DND-41 (cell line): Measurements from ENCODE around the gene JUN.

Source experiments
- ATAC-seq: fragments of 200-7000 bp; cut with Tn5 transposase; 3 replicates; pipeline ENCODE4 v1.9.1; 2021; ENCODE audit warnings: low read depth; ENCODE audit not compliant: insufficient read depth
- DNase-seq: peaks from one replicate; pipeline ENCODE4 v3.0.0-alpha.2; 2020
- H2AFZ ChIP-seq: 2 replicates; pipeline ENCODE4 v1.6.0; 2012; ENCODE audit warnings: low read depth, low read length
- H3K27ac ChIP-seq: 2 replicates; pipeline ENCODE4 v1.5.1; 2012; ENCODE audit warnings: low read length, inconsistent platforms
- H3K27me3 ChIP-seq: fragments of 200-600 bp; sonication (generic); 2 replicates; pipeline ENCODE4 v1.6.0; 2012; ENCODE audit warnings: low read length, mild to moderate bottlenecking, inconsistent platforms; ENCODE audit not compliant: insufficient read depth, poor library complexity
- H3K36me3 ChIP-seq: 2 replicates; pipeline ENCODE4 v1.5.1; 2012; ENCODE audit warnings: low read length, inconsistent platforms; ENCODE audit not compliant: insufficient read depth
- H3K4me1 ChIP-seq: 2 replicates; pipeline ENCODE4 v1.5.1; 2012; ENCODE audit warnings: mild to moderate bottlenecking, low read length; ENCODE audit not compliant: insufficient read depth
- H3K4me2 ChIP-seq: 2 replicates; pipeline ENCODE4 v1.6.0; 2012; ENCODE audit warnings: mild to moderate bottlenecking, moderate library complexity, low read length, inconsistent platforms; ENCODE audit not compliant: insufficient read depth
- H3K4me3 ChIP-seq, 2 experiments: fragments of 200-600 bp in 1 of 2; shearing (Covaris generic) in 1 of 2; 2 replicates each; pipeline ENCODE4 v1.5.1; 2012 to 2016; ENCODE audit warnings: inconsistent platforms in 2 of 2, low read length in 2 of 2, mild to moderate bottlenecking in 2 of 2, low read depth in 1 of 2, moderate library complexity in 1 of 2
- H3K79me2 ChIP-seq: 2 replicates; pipeline ENCODE4 v1.6.0; 2012; ENCODE audit warnings: low read length, inconsistent platforms; ENCODE audit not compliant: insufficient read depth
- H3K9ac ChIP-seq: 2 replicates; pipeline ENCODE4 v1.6.0; 2012; ENCODE audit warnings: low read depth, mild to moderate bottlenecking, inconsistent platforms, low read length, moderate library complexity
- H3K9me3 ChIP-seq: 2 replicates; pipeline ENCODE4 v1.5.1; 2012; ENCODE audit warnings: low read length, moderate library complexity, mild to moderate bottlenecking, inconsistent platforms; ENCODE audit not compliant: insufficient read depth, severe bottlenecking
- H4K20me1 ChIP-seq: 2 replicates; pipeline ENCODE4 v1.6.0; 2012; ENCODE audit warnings: low read length; ENCODE audit not compliant: insufficient read depth
- EZH2 ChIP-seq: IDR thresholded peaks from 3 replicates; pipeline ENCODE4 v1.6.1; 2012; ENCODE audit warnings: borderline replicate concordance, low read depth, mild to moderate bottlenecking, moderate library complexity, low read length, inconsistent platforms; ENCODE audit not compliant: severe bottlenecking
- TF ChIP-seq, protein P1 (sequence below): IDR thresholded peaks from 2 replicates; pipeline ENCODE4 v1.5.1; 2012; ENCODE audit warnings: borderline replicate concordance, low read length, moderate library complexity, mild to moderate bottlenecking; ENCODE audit not compliant: poor library complexity, severe bottlenecking; ENCODE audit errors: extremely low read depth

The JUN gene

GRCh38 chr1:58767143-58767542 is 16.7 kb downstream of the JUN start:
- TF ChIP-seq, protein P1, sequence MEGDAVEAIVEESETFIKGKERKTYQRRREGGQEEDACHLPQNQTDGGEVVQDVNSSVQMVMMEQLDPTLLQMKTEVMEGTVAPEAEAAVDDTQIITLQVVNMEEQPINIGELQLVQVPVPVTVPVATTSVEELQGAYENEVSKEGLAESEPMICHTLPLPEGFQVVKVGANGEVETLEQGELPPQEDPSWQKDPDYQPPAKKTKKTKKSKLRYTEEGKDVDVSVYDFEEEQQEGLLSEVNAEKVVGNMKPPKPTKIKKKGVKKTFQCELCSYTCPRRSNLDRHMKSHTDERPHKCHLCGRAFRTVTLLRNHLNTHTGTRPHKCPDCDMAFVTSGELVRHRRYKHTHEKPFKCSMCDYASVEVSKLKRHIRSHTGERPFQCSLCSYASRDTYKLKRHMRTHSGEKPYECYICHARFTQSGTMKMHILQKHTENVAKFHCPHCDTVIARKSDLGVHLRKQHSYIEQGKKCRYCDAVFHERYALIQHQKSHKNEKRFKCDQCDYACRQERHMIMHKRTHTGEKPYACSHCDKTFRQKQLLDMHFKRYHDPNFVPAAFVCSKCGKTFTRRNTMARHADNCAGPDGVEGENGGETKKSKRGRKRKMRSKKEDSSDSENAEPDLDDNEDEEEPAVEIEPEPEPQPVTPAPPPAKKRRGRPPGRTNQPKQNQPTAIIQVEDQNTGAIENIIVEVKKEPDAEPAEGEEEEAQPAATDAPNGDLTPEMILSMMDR, result no peak
- TF ChIP-seq EZH2, result no peak
- DNase-seq (no peak), ATAC-seq (no peak)
- no peak overlapping the region for H3K27ac ChIP-seq
- no peaks in the 10 kb centered on the region; the same call in 1 of the 2 replicates for H3K4me1 ChIP-seq
- no peak overlapping the region for H2AFZ ChIP-seq
- no peaks in the 10 kb centered on the region for H3K36me3 ChIP-seq
- H4K20me1 ChIP-seq, result no peaks in the 10 kb centered on the region
- H3K9me3 ChIP-seq, result no peaks in the 10 kb centered on the region
- no peak overlapping the region for H3K4me2 ChIP-seq
- H3K79me2 ChIP-seq, result no peaks in the 10 kb centered on the region
- no peak overlapping the region for H3K9ac ChIP-seq
- no peaks in the 10 kb centered on the region for H3K27me3 ChIP-seq
- no peak overlapping the region for H3K4me3 ChIP-seq

DNA sequence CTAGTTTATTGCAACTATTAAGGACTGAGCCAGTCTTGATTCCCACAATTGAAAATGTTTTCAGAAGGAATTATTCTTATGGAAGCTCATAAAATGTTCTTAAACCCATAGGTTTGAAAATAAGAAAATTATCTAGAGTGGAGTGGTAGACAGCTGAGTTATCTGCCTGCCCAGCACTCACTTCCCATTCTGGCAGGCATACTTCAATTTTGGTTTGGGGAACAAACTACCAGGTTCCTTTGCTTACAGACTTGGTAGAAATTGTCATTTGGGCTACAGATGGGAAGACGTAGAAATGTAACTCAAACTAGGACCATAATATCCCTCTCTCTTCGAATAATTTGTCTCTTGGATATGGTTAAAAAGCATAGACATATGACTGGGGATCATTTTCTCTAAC is 18.4 kb downstream of the JUN start:
- H3K4me2 ChIP-seq, result no peak overlapping the region
- H3K27me3 ChIP-seq, result no peaks in the 10 kb centered on the region
- ATAC-seq (no peak), DNase-seq (no peak)
- H4K20me1 ChIP-seq, result no peaks in the 10 kb centered on the region
- no peak overlapping the region for H3K9ac ChIP-seq
- H3K36me3 ChIP-seq, result no peaks in the 10 kb centered on the region
- H3K27ac ChIP-seq, result no peak overlapping the region
- H3K4me3 ChIP-seq, result no peak overlapping the region
- no peaks in the 10 kb centered on the region for H3K4me1 ChIP-seq
- H3K9me3 ChIP-seq, result no peaks in the 10 kb centered on the region
- no peaks in the 10 kb centered on the region for H3K79me2 ChIP-seq
- no peak overlapping the region for H2AFZ ChIP-seq
- no peak for TF ChIP-seq EZH2
- TF ChIP-seq, protein P1, result no peak

GRCh38 chr1:58765006-58765405 is 18.8 kb downstream of the JUN start:
- Histone ChIP-seq H2AFZ (no peak overlapping the region), H3K4me2 (no peak overlapping the region), H3K4me3 (no peak overlapping the region), H3K27me3 (no peaks in the 10 kb centered on the region), H3K79me2 (no peaks in the 10 kb centered on the region), H3K9ac (no peak overlapping the region), H3K4me1 (no peaks in the 10 kb centered on the region), H4K20me1 (no peaks in the 10 kb centered on the region), H3K27ac (no peak overlapping the region), H3K9me3 (no peaks in the 10 kb centered on the region), H3K36me3 (no peaks in the 10 kb centered on the region)
- no peak for DNase-seq
- no peak for ATAC-seq
- TF ChIP-seq, protein P1, result no peak
- no peak for TF ChIP-seq EZH2

- H2AFZ ChIP-seq, result no peak overlapping the region
- no peaks in the 10 kb centered on the region for H3K36me3 ChIP-seq
- H3K9ac ChIP-seq, result no peak overlapping the region
- H3K27me3 ChIP-seq, result no peaks in the 10 kb centered on the region
- DNase-seq (no peak), ATAC-seq (no peak)
- no peaks in the 10 kb centered on the region for H3K9me3 ChIP-seq
- no peaks in the 10 kb centered on the region for H4K20me1 ChIP-seq
- no peak overlapping the region for H3K4me3 ChIP-seq
- H3K4me2 ChIP-seq, result no peak overlapping the region
- no peak overlapping the region for H3K27ac ChIP-seq
- TF ChIP-seq EZH2, result no peak
- TF ChIP-seq, protein P1, result no peak
- H3K4me1 ChIP-seq, result no peaks in the 10 kb centered on the region
- H3K79me2 ChIP-seq, result no peaks in the 10 kb centered on the region
Measured at GRCh38 chr1:58764294-58764978, 19.4 kb downstream of the JUN start.
